Natural killer cell (primary cell): Measurements from ENCODE around the gene CSGALNACT2. TPM values are rescaled to one million over a fixed set of nuclear protein-coding genes. Genes with fewer than 3 reads are reported as not detected.

ENCODE experiments used
- ATAC-seq, 3 donors: fragments of 150-1000 bp in 2 of 3; fragments of 200-7000 bp in 1 of 3; cut with Tn5 transposase; 1 replicate in 1 of 3; 2 replicates in 2 of 3; pipeline ENCODE4 v1.10.0; 2021; ENCODE audit warnings: mild to moderate bottlenecking in 2 of 3, moderate library complexity in 2 of 3
- DNase-seq, 2 donors: peaks; one replicate each; pipeline versions ENCODE4 v3.0.0 to v3.0.0-alpha.2; 2013 to 2021; ENCODE audit warnings: mixed read lengths in 1 of 2
- H3K27ac ChIP-seq: one replicate; pipeline ENCODE4 v1.5.1; 2013; ENCODE audit warnings: mild to moderate bottlenecking, low read length
- H3K27me3 ChIP-seq: one replicate; pipeline ENCODE4 v1.6.1; 2013; ENCODE audit warnings: low read length; ENCODE audit not compliant: control insufficient read depth, insufficient read depth
- H3K36me3 ChIP-seq: one replicate; pipeline ENCODE4 v1.6.1; 2013; ENCODE audit warnings: low read length; ENCODE audit not compliant: control insufficient read depth, insufficient read depth
- H3K4me1 ChIP-seq: one replicate; pipeline ENCODE4 v1.6.1; 2013; ENCODE audit warnings: low read length; ENCODE audit not compliant: control insufficient read depth, insufficient read depth
- H3K4me3 ChIP-seq: one replicate; pipeline ENCODE4 v1.5.1; 2013; ENCODE audit warnings: low read length
- H3K9me3 ChIP-seq: one replicate; pipeline ENCODE4 v1.6.1; 2013; ENCODE audit warnings: low read length; ENCODE audit not compliant: control insufficient read depth, insufficient read depth
- H3K27ac Mint-ChIP-seq, 2 donors: one replicate each; pipeline ENCODE4 v1.8.0; 2022; ENCODE audit warnings: mild to moderate bottlenecking in 2 of 2, mixed read lengths in 2 of 2, moderate library complexity in 1 of 2
- H3K27me3 Mint-ChIP-seq, 2 donors: one replicate each; pipeline ENCODE4 v1.8.0; 2022; ENCODE audit warnings: low read depth in 2 of 2, mixed read lengths in 2 of 2
- H3K36me3 Mint-ChIP-seq: one replicate; pipeline ENCODE4 v1.8.0; 2022; ENCODE audit warnings: mixed read lengths
- H3K4me1 Mint-ChIP-seq, 2 donors: one replicate each; pipeline ENCODE4 v1.8.0; 2022; ENCODE audit warnings: mixed read lengths in 2 of 2
- H3K4me3 Mint-ChIP-seq: one replicate; pipeline ENCODE4 v1.8.0; 2022; ENCODE audit warnings: mild to moderate bottlenecking, moderate library complexity, mixed read lengths
- H3K9me3 Mint-ChIP-seq, 2 donors: one replicate each; pipeline ENCODE4 v1.8.0; 2022; ENCODE audit warnings: mixed read lengths in 2 of 2
- CTCF ChIP-seq: fragments of 200-600 bp; IDR thresholded peaks from one replicate; pipeline ENCODE4 v1.8.0; 2022; ENCODE audit warnings: antibody characterized with exemption
- WGBS: methylation state at CpG from one replicate; pipeline ENCODE4 v1.1.7; 2013; ENCODE audit warnings: missing lambda C conversion rate; ENCODE audit not compliant: insufficient coverage; 5-methylcytosine and 5-hydroxymethylcytosine counted together
- intact Hi-C: fragments of 100-400 bp; cut with micrococcal nuclease; formaldehyde crosslinking; loops from one replicate; pipeline ENCODE4 v1.14.2; 2022
- total RNA-seq, 4 donors: library from RNA; stranded (reverse); fragments of 120-200 nt in 1 of 4; gene quantifications; one replicate each; pipeline versions ENCODE4 v1.2.3 to v1.2.4, GENCODE V29; 2013 to 2022

CSGALNACT2 gene
- total RNA-seq, 3 donors from 2014 or later (not counting 1 experiment from before 2014, with no cell fraction given): 49.9 to 57.4 (median 52.8) TPM

- Histone ChIP-seq H3K27me3 (no peaks in the 10 kb centered on the region), H3K9me3 (peaks cover 4% of the 10 kb centered on the region), H3K27ac (no peak overlapping the region), H3K36me3 (no peaks in the 10 kb centered on the region), H3K4me1 (peaks cover 4% of the 10 kb centered on the region), H3K4me3 (no peak overlapping the region)
- no peaks in the 10 kb centered on the region for H3K36me3 Mint-ChIP-seq
- no peaks in the 10 kb centered on the region for H3K9me3 Mint-ChIP-seq
- intact Hi-C loops: no loop called here
- peaks cover 54 to 68% of the 10 kb centered on the region in 2 donors for H3K4me1 Mint-ChIP-seq
- DNase-seq (no peak), ATAC-seq (no peak)
- no peaks in the 10 kb centered on the region for H3K27me3 Mint-ChIP-seq
- no peak overlapping the region for H3K4me3 Mint-ChIP-seq
- TF ChIP-seq CTCF: no peak
- no CpG with 5 or more reads among the region's 2 CpGs for WGBS
- H3K27ac Mint-ChIP-seq: peak overlapping the region in 1 of 2 donors; percentile 67
Measured at GRCh38 chr10:43153901-43154300, 15.7 kb downstream of the CSGALNACT2 start.

- Histone ChIP-seq H3K4me3 (no peak overlapping the region), H3K4me1 (peaks cover 7% of the 10 kb centered on the region), H3K36me3 (peaks cover 9% of the 10 kb centered on the region), H3K27me3 (no peaks in the 10 kb centered on the region), H3K27ac (no peak overlapping the region), H3K9me3 (no peaks in the 10 kb centered on the region)
- Mint-ChIP-seq H3K9me3 (no peaks in the 10 kb centered on the region), H3K36me3 (no peaks in the 10 kb centered on the region), H3K27ac (peak overlapping the region; percentile 4 to 25), H3K27me3 (no peaks in the 10 kb centered on the region), H3K4me3 (no peak overlapping the region), H3K4me1 (peaks cover 53 to 60% of the 10 kb centered on the region in 2 donors)
- DNase-seq (no peak), ATAC-seq (no peak)
- WGBS: 100% methylated on average over 1 of the region's 2 CpGs
- intact Hi-C loops: no loop called here
- TF ChIP-seq CTCF: no peak
Measured at GRCh38 chr10:43155221-43155620, 17.0 kb downstream of the CSGALNACT2 start.

- Mint-ChIP-seq H3K27ac (peak overlapping the region; percentile 4 to 25), H3K4me3 (no peak overlapping the region)
- 100% methylated on average over 1 of the region's 1 CpG for WGBS
Measured at GRCh38 chr10:43155741-43156140, 17.5 kb downstream of the CSGALNACT2 start.

More at GRCh38 chr10:43155741-43156140, 17.5 kb downstream of the CSGALNACT2 start:
- DNase-seq (no peak), ATAC-seq (no peak)
- Histone ChIP-seq H3K36me3 (peaks cover 11% of the 10 kb centered on the region), H3K4me3 (no peak overlapping the region), H3K27me3 (no peaks in the 10 kb centered on the region), H3K27ac (no peak overlapping the region), H3K9me3 (no peaks in the 10 kb centered on the region), H3K4me1 (peaks cover 10% of the 10 kb centered on the region)
- no peak for TF ChIP-seq CTCF
- intact Hi-C loops: no loop called here
- Mint-ChIP-seq H3K9me3 (no peaks in the 10 kb centered on the region), H3K4me1 (peaks cover 52 to 58% of the 10 kb centered on the region in 2 donors), H3K27me3 (no peaks in the 10 kb centered on the region), H3K36me3 (no peaks in the 10 kb centered on the region)
